Lung microvascular endothelial cell (primary cell): ENCODE results near the gene CTDNEP1. TPM values are rescaled to one million over a fixed set of nuclear protein-coding genes. Genes with fewer than 3 reads are reported as not detected.
A peak's percentile ranks its signal among the peaks of the same experiment; 100 is the strongest.
"Not testable (repeated sequence)": the region's sequence is repeated elsewhere in the genome, so short reads cannot be mapped to it uniquely, and the experiment has no call there.

ENCODE experiments used
- DNase-seq, 2 donors: peaks; one replicate each; pipeline versions ENCODE4 v3.0.0 to v3.0.0-alpha.2; 2010; ENCODE audit warnings: low read depth in 2 of 2
- total RNA-seq: library from RNA; depleted of rRNA; stranded (reverse); fragments of >200 nt; gene quantifications from 2 replicates; pipeline ENCODE4 v1.2.1, GENCODE V29; 2014

The CTDNEP1 gene
- total RNA-seq, 1 donor from 2014 or later: 25.2 TPM

DNA sequence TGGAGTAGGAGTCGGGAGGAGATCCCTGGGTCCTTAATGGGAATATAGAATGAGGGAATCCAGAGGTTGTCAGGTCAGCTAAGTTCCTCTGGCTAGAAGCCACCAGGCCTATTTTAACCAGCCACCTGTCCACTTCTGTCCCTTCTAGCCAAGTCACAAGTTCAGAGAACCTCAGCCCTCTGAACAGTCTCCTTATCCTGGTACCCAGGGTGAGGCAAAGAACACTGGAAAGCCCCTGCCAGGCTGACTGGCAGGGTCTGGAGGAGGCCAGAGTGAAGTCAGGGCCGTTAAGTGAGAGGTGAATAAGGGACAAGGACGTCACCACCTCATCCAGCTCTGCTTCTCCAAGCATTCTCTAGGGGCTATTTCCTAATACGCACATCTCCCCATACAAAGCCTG lies 2.7 kb downstream of the CTDNEP1 start:
- no peak for DNase-seq

DNA sequence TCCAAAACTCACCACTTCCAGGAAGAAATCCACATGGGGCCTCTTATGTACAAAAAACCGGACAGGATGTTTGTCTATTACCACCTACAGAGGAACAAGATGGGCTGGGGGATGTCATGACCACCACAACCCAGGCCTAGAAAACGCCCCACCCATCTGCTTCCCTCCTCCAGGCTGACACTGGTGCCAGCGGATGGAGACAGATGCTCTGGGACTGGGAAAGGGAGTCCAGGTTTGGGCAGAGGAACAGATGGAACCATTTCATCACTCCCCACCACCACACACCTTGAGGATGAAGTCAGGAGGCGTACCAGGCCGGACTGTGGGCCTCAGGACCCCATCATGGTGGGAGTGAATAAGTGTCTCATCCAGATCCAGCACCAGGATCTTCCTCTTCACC lies 4.8 kb downstream of the CTDNEP1 start:
- DNase-seq: no peak

DNA sequence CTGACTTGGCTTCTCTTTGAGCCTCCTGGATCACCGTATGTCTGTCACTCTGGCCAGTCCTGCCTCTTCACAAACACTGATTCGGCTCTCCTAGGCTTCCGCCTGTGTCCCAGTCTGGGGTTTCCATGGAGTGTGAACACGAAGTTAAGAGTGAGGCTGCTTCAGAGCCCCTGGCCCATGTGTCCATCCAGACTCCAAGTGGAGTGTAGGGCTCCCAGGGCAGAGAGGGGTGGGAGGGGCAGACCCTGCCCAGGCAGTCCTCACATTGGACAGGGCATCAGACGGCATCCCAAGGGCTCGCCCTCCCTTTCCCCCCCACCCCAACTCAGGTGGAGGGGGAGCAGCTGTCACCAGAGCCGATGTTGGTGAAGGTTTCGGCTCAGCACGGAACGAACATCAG lies 7.7 kb downstream of the CTDNEP1 start:
- DNase-seq: not testable (repeated sequence)

DNA sequence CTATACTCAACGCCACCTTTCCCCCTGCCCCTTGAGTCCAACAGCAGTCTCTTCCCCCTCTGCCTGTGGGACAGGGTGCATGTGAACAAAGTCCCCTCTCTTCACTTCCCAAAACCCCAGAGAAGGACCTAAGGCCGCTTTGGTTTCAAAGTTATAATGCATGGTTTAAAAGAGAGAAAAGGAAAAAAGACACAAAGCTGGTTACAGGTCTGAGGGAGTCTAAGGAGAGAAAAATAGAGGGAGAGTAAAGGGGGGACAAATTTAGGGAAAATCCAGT lies 8.1 kb downstream of the CTDNEP1 start:
- DNase-seq: no peak

DNA sequence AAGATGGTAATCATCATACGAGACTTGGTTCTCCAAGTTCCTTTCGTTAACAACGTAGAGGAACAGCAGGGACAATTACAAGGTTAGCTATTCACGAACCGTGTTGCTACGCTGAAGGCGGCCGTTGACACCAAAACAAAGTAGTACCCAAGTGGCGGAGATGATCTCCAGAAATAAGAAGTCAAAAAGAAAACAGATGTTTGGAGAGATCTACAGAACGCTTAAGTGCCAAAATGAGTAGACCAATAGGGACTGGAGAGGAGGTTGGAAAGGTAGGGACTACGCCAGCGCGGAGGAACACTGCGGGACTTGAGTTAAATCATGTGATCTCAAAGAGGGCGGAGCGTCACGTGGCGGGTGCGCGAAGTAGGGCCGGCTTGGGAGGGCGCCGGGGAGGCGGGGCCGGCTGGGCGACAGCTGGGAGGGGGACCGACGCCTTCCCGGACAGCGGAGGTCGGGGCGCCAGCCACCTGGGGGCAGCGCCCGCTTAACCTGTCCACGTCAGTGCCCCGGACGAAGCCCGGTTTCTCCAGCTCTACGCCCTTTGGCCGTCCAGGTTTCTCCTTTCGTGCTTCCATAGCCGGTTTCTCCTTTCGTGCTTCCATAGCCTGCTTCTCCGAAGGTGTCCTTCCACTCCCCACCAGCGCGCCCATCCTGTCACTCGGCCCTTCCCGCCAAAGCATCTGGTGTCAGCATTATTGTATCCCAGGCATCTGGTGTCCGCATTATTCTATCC lies 8.6 kb downstream of the CTDNEP1 start:
- peak; percentile 98 to 99 for DNase-seq

DNA sequence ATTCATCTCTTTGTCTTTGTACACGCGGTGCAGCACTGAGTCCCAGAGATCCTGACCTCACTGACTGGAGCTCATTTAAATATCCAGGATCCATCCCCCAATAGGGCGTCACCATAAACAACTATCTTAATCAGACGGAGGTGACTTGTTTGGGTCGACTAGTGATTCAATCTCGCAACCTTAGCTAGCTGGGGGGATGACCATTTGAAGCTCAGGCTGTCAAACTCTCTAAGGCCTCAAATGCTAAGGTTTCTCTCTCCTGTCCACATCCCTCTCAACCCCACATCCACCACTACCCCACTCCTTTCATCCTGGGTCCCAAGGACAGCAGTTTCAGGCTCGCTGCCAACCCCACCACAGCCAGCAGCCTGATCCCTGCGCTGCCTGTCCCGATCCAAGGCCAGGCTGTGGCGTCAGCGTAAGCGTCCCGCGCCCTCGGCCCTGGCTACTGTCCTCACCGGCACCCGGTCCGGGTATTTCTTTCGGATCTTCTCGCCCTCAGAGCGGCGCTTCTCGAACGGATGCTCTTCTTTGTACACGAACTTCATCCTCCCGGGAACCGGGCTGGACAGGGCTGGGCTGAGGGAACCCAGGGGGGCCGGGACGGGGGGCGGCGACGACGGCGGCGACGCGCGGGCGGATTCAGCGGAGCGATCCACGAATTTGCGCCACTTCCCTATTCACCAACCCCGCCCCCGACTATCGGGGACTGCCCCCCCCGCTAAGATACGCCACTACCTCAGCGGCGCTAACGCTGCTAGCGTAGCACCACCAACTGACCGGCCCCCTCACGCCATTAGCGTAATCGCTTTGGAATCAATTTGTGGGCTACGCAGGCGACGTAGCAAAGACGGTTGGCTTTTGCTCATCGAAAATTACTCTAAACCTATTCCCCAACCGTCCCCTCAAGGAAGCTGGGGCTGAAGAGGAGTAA lies 9.5 kb downstream of the CTDNEP1 start, which contains the start of gene GABARAP:
Gene GABARAP, minus strand, starts transcription at position 667 of the 934 bp plus-strand sequence. Its CDS starts 119 bp downstream, at position 548.
- DNase-seq: peak; percentile 95 to 96

DNA sequence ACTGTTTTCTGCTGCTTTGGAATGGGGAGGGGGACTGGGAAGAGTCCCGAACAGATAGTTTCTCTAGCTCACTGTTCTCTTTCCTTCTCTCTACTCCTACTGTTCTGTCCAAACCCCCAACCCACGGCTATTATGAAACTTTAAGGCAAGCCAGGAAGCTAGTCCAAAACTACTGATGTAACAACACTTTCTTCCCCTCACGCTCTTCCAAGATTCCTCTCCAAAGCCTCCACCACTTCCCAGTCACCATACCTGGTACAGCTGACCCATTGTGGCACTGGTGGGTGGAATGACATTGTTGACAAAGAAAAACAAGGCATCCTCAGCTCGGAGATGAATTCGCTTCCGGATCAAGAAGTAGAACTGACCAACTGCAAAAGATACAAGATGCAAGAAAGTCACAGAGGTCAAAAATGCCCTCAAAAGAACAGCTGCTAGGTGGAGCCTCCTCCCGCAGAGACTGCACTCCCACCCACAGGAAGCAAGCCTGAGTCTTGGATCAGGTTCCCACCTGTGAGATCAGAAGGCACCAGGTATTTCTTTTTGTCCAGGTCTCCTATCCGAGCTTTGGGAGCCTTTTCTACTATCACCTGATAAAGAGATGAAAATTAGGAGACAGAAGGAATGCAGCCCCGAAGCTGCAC lies 10.3 kb downstream of the CTDNEP1 start:
- no peak for DNase-seq

DNA sequence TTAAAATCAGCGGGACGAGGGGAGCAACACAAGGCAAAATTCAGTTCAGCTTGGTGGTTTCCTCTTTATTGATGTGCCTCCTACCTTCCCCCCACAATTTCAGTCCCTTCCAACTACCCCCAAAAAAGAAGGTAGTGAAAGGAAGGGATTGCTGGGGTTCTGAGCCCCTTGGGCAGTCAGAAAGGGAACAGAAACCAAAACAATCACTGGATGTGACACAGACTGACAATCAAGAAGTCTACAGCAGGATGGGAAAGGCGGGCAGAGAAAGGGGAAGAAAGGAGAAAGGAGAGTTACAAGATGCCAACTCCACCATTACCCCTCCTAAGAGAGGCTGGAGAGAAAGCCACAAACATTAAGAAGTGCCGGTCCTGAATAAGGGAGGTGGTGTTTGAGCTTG lies 11.2 kb downstream of the CTDNEP1 start:
- no peak for DNase-seq

DNA sequence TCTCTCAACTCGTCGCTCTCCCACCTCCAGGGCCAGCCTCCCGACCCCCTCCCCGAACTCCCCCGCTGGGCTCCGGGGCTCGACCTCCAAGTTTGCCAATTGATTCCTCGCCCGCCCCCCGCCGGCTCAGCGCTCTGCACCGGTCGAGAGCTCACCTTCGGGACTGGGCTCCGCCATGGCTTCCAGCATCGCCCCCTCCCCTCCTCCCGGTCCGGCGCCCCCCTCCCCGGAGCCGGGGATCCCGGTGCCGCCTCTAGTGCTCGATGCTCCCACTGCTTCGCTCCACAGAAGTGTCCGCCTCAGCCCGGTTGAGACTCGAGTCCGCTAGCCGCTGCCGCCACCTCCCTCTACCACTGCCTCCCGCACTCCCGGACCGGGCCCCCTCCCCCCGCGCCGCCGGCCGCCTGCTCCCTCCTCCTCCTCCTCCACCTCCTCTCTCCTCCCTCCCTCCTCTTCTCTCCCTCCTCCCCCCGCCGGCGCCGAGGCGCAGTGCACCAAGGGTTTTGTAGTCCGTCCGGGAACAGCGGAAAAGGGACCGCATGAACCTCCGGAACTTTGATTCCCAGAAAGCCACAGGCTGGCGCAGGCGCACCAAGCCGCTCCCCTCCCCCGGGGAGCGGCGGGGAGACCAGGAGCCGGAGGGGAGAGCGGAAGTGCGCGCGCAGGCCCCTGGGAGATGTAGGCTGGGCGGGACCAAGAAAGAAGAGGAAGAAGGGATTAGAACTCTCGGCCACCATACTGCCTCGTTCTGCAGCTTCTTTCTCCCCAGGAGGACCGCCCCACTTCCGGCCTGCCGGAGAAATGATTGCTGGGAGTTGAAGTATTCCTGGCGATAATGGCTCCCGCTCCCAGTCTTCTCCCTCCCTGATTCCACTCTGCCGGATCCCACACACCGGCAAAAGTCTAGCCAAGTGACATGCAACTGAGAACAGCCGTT lies 12.2 kb downstream of the CTDNEP1 start, which contains the start of gene PHF23:
Gene PHF23, minus strand, starts transcription at position 367 of the 937 bp plus-strand sequence. Its CDS starts 178 bp downstream, at position 189.
- peak; percentile 99 for DNase-seq

DNA sequence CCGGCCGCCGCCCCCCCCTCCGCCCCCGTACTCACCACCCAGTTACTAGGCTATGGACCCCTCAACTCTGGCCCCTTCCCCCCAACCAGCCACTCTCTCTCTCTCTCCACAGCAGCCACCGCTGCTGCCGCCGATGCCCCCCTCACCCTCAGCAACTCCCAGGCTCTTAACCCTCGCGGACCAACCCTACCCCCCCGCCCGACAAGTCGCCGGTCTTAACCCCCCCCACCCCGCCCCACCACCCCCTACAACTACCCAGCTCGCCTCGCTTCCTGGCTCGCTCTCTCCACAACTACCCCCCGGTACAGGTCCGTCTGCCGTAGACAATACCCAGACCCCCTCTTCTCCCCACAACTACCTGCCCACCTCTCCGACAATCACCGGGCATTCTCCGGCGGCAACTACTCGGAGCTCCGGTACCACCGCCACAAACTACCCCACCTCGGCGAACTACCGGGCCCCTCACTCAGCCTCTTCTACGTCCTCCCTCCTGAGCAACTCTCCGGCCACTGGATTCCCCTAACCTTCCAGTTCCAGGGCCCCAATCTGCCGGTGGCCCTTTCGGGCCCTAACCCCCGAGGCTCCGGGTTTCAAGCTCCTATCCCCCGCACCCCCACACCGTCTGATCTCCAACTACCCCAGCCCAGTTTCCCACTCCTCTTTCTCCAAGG lies 13.0 kb downstream of the CTDNEP1 start:
- DNase-seq: peak; percentile 40 to 53

DNA sequence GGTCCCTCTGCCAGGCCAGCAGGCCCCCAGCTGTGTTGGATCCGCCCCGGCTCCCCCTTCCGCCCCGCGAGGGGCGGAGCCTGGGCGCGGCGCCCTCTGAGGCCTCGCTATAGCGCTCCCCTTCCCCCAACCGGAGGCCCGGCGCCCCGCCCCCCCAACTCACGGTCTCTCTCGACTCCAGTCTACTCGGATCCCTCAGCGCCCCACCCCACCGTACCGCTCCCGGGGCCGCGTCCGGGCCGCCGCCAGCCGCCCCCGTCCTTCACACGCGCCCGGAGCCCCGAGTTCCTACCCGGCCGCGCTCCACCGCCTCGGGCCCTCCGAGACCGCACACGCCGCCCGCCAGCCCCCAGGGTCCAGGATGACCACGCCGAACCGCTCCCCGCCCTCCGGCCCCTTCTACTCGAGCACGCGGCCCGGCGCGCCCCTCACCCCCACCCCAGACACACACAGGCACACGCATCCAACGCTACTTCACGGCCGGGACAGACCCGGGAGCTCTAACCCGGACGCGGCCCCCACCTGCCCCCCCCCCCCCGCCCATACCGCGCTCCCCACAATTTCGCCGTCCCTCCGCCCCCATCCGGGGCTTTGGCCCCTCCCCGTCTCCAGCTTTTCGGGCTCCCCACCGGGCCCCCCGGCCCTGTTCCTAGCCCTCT lies 13.6 kb downstream of the CTDNEP1 start:
- peak; percentile 56 to 61 for DNase-seq

DNA sequence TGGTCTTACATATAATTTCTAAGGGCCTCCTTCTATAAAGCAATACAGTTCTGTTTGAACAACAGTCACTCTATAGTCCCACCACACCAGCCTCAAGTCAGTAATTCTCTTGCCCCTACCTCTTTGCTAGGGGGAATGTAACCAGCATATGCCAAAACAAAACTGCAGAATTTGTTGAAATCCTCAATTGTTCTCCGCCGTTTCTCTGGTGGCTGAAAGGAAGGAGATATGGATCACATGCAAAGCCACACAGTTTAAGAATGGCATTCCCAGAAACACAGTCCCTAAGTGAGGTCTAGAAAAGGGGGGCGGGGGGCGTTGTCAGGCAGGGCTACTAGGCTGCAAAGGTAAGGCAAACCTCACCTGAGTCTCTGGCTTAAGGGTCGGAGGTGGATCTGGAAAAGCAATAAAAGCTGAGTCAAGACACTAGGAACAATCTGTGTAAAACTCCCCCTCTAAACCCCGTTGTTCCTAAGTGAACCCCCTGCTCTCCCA lies 14.2 kb downstream of the CTDNEP1 start:
- DNase-seq: no peak

DNA sequence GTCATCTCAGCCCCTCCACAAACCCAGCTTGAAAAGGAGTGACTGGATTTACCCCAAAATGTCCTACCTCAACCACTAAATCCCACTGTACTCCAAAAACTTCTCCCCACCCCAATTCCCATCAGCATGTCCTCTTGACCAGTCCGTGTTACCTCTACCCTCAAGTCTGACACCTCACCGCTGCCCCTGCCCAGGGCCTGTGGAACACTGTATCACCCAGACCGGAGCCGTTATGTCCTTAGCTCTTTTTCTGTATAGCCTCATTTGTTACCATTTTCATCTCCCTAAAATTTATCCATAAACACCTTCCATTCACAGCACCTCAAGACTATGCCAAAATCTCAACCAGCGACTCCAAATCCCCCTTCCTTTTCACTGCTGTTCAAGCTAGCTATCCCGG lies 14.7 kb downstream of the CTDNEP1 start:
- DNase-seq: no peak

DNA sequence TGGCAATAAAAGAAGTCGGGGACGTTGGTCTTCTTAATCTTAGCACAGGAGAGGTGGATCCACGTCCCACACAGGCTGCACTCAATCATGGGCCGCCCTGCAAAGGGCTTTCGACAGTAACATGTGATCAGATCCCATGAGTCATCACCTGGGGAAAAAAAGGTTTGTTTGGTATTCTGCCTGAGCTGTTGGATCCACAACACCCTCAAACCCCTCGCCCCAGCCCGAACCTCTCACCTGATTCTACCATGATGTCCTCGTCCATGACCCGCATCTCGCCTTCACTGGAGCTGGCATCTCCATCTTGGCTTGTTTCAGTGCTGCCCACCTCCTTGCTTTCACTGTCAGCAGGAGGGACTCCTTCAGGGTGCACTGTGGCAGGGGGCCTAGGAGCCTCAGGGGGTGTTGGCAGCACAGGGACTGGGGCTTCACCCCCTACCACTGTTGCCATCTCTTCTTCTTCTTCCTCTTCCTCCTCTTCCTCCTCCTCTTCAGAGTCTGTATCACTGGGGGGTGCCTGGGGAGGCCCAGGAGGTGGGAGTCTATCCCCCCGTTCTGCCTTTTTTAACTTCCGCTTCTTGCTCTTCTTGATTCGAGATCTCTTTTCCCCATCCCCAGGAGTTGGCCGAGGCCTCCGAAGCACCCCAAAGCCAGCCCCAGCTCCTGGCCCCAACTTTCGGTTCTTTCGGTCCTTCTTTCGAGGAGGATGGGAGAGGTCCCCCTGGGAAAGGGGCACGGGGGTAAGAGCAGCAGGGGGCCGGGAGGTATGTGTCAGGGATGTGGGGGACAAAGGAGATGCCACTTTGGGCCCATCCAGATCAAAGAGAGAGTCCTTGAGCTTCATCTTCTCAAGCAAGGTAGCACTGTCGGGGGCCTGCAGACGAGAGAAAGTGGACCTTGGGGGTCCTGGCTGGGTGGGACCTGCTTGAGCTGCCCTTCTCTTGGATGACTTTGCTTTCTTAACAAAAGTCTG lies 15.6 kb downstream of the CTDNEP1 start:
- DNase-seq: peak in 1 of 2 donors; percentile 24

DNA sequence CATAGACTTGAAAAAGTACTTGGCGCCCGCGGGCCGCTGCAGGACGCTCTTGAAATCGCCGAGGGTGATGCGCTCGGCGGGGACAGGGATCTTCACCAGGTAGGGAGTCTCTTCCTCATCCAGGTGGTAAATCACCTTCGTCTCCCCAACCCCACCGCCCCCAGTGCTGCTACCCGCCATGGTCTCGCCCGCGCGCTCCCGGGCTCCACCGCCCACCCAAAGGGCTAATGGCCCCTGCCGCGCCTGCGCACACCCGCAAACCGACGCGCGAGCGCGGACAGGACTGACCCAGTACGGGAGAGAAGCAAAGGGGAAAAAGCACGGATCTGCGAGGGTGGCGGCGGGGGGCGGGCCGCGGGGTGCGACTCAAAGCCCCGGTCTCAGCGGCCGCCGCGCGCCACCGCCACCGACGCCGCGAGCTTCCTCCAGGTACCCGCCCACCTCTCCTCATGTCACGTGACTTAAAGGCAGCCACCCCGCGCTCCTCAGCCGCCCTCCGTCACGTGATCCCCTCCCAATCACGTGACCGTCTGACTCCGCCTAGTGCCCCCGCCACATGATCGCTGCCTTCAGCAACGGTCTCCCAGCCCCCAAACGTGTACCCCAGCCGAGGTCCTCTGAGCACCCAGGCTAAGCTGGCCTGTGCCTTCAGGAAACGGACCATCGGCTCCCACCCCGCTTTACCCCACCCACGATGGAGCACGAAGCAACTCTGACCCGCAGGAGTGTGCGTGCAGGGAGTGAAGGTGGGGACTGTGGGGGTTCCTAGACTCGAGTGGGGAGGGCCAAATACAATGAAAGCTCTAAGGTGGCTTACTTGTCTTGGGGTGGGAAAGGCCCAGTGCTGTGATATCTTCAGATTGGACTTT lies 17.2 kb downstream of the CTDNEP1 start, which contains the start of gene DVL2:
Gene DVL2, minus strand, starts transcription at position 435 of the 869 bp plus-strand sequence. Its CDS starts 255 bp downstream, at position 180.
- DNase-seq: peak; percentile 97

DNA sequence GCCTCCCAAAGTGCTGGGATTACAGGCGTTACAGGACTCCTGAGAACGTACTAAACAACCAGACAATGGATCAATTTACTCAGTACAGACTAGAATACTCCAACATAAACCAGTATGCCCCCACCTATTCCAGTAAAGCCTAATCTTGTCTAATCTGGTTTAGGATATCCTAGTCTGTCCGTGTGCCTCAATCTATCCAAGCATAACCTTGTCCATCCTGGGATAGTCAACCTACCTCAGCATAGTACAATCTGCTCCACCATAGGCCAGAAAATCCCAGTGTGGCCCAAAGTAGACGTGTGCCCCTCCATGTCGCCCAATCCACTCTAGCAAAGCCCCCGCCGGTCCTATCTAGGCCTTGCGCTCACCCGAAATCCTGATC lies 17.8 kb downstream of the CTDNEP1 start:
- DNase-seq: no peak

DNA sequence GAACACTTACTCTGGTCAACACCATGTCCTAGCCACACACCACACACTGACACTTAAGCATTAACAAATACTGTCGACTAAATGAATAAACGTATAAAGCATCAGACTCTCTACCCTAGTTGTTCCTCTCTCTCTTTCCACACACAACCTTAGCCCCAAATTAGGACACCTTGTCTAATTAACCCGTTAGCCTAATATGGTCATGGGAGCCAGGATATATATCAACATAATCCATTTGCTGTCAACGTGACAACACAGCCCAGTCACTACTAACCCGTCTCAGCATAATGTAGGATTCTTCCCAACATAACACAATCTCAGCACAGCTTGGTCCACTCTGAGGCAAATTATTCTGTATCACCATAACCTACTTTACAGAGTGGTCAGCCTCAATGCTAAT lies 19.4 kb downstream of the CTDNEP1 start:
- DNase-seq: no peak
